GM23338 (cell line): ENCODE data around the gene ARHGAP30. TPM values are rescaled to one million over a fixed set of nuclear protein-coding genes. Genes with fewer than 3 reads are reported as not detected.

Source experiments
- ATAC-seq: fragments of 200-7000 bp; cut with Tn5 transposase; 3 replicates; pipeline ENCODE4 v1.9.1; 2020
- DNase-seq: peaks from one replicate; pipeline ENCODE4 v3.0.0-alpha.2; 2015; ENCODE audit warnings: low spot score
- H2AFZ ChIP-seq: fragments of 200-600 bp; sonication (generic); 2 replicates; pipeline ENCODE4 v1.8.0; 2016; ENCODE audit warnings: antibody characterized with exemption, mild to moderate bottlenecking, moderate library complexity
- H3F3A ChIP-seq: fragments of 200-600 bp; sonication (generic); replicated peaks from 2 replicates; pipeline ENCODE4 v1.8.0; 2017; ENCODE audit warnings: antibody characterized with exemption, mixed run types, low read depth
- H3K27ac ChIP-seq: fragments of 200-600 bp; sonication (generic); 2 replicates; pipeline ENCODE4 v1.6.1; 2016; ENCODE audit warnings: low read depth
- H3K27me3 ChIP-seq: fragments of 200-600 bp; sonication (generic); 2 replicates; pipeline ENCODE4 v1.8.0; 2016; ENCODE audit warnings: mild to moderate bottlenecking, mixed run types, moderate library complexity; ENCODE audit not compliant: insufficient read depth
- H3K36me3 ChIP-seq: fragments of 200-600 bp; sonication (generic); 2 replicates; pipeline ENCODE4 v1.8.0; 2016; ENCODE audit warnings: mild to moderate bottlenecking; ENCODE audit not compliant: insufficient read depth
- H3K4me1 ChIP-seq: fragments of 200-600 bp; sonication (generic); 2 replicates; pipeline ENCODE4 v1.8.0; 2016; ENCODE audit warnings: mild to moderate bottlenecking, moderate library complexity; ENCODE audit not compliant: insufficient read depth
- H3K4me2 ChIP-seq: fragments of 200-600 bp; sonication (generic); 2 replicates; pipeline ENCODE4 v1.7.1; 2017; ENCODE audit warnings: mixed run types
- H3K4me3 ChIP-seq: fragments of 200-600 bp; sonication (generic); 2 replicates; pipeline ENCODE4 v1.6.1; 2016; ENCODE audit warnings: mixed run types
- H3K79me2 ChIP-seq: fragments of 200-600 bp; sonication (generic); replicated peaks from 2 replicates; pipeline ENCODE4 v1.8.0; 2017; ENCODE audit warnings: mild to moderate bottlenecking; ENCODE audit not compliant: insufficient read depth
- H3K9me2 ChIP-seq: fragments of 200-600 bp; sonication (generic); 2 replicates; pipeline ENCODE4 v1.8.0; 2017; ENCODE audit not compliant: insufficient read depth
- H4K20me1 ChIP-seq: fragments of 200-600 bp; sonication (generic); replicated peaks from 2 replicates; pipeline ENCODE4 v1.8.0; 2017; ENCODE audit warnings: mild to moderate bottlenecking; ENCODE audit not compliant: insufficient read depth
- H3K27ac Mint-ChIP-seq: 2 replicates; pipeline ENCODE4 v1.8.0; 2020; ENCODE audit warnings: inconsistent platforms, mild to moderate bottlenecking, moderate library complexity, mixed read lengths
- H3K27me3 Mint-ChIP-seq: 3 replicates; pipeline ENCODE4 v1.8.0; 2022; ENCODE audit warnings: low read depth, mild to moderate bottlenecking, moderate library complexity, mixed read lengths, inconsistent platforms; ENCODE audit not compliant: insufficient read depth, poor library complexity
- H3K36me3 Mint-ChIP-seq: 3 replicates; pipeline ENCODE4 v1.8.0; 2021; ENCODE audit warnings: low read depth, mild to moderate bottlenecking, inconsistent platforms, moderate library complexity, mixed read lengths
- H3K4me1 Mint-ChIP-seq: 3 replicates; pipeline ENCODE4 v1.8.0; 2020; ENCODE audit warnings: mild to moderate bottlenecking, inconsistent platforms, mixed read lengths
- H3K4me3 Mint-ChIP-seq: 3 replicates; pipeline ENCODE4 v1.8.0; 2021; ENCODE audit warnings: moderate library complexity, mild to moderate bottlenecking, inconsistent platforms, mixed read lengths
- H3K9me3 Mint-ChIP-seq: 3 replicates; pipeline ENCODE4 v1.8.0; 2020; ENCODE audit warnings: moderate library complexity, mild to moderate bottlenecking, inconsistent platforms, mixed read lengths
- CREB1 ChIP-seq: fragments of 250-450 bp; sonication (Bioruptor Pico); IDR thresholded peaks from 2 replicates; pipeline ENCODE4 v1.5.0; 2020; ENCODE audit warnings: low read depth, mild to moderate bottlenecking, moderate library complexity
- ETS1 ChIP-seq: IDR thresholded peaks from 2 replicates; pipeline ENCODE4 v1.6.1; 2016; ENCODE audit warnings: antibody characterized with exemption
- POLR2AphosphoS5 ChIP-seq: IDR thresholded peaks from 2 replicates; pipeline ENCODE4 v1.6.1; 2016; ENCODE audit warnings: antibody characterized with exemption, low read depth
- STAT1 ChIP-seq: IDR thresholded peaks from one replicate; pipeline ENCODE4 v1.6.1; 2016; ENCODE audit warnings: antibody characterized with exemption; ENCODE audit not compliant: unreplicated experiment
- ZNF462 ChIP-seq: fragments of 250-450 bp; sonication (Bioruptor Pico); IDR thresholded peaks from 2 replicates; pipeline ENCODE4 v1.5.0; 2020; ENCODE audit warnings: mild to moderate bottlenecking, moderate library complexity
- polyA plus RNA-seq: library from polyadenylated mRNA; unstranded; fragments of >200 nt; fragmentation: Nextera tagmentation; extraction: Ambion mirVana; gene quantifications from 2 replicates; pipeline ENCODE4 v1.2.1, GENCODE V29; 2016
- total RNA-seq: library from RNA; depleted of rRNA; stranded (reverse); fragments of >200 nt; shearing (Covaris generic); gene quantifications from 2 replicates; pipeline ENCODE4 v1.2.3, GENCODE V29; 2014

ARHGAP30 gene
- total and polyA plus RNA-seq, 2 experiments from 2014 or later: 0.45 TPM; not detected in 1

DNA sequence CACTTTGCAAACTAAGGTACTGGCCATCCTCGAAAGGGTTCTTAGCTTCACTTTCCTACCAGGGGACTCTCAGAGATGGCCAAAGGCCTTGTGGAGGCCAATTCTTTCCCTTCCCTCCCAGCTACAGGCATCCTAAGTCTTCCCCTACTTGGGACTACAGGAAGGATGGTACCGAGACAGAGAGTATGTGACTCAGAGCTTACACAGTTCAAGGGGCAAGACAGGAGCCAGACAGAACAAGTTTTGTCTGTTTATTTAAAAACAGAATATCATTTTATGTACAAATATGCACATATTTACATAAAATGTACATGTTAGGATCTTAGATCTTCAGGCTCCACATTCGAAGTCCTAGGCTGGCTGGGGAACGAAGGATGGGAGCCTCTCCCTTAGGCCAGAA, 1.1 kb upstream of the ARHGAP30 start (continued):
- no peak for TF ChIP-seq ZNF462 (CRISPR knock-in tag)

DNA sequence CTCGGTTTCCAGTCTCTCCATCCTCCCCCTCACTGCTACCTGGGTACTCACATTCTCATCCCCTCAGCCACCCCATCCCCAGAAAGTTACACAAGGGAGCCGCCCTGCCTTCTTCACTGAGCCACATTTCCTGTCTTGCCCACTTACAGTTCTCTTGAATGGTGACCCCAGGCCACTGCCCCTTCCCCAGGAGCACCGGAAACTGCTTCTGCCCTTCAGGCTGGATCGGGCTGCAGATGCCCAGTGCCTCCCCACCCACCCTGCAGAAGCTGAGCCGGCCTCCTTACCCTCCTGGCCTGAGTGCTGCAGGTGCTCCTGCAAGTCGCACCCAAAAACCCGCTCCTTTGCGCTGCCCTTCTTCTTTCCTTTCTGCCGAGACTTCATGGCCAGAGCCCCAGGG, 450 bp downstream of the ARHGAP30 start:
- H3K4me3 Mint-ChIP-seq: no peak overlapping the region
- no peaks in the 10 kb centered on the region for H3K36me3 Mint-ChIP-seq
- H3K4me2 ChIP-seq: no peak overlapping the region
- no peaks in the 10 kb centered on the region for H3K27me3 ChIP-seq
- no peaks in the 10 kb centered on the region; the same call in 2 of the 3 replicates for H3K9me3 Mint-ChIP-seq
- H3K4me1 ChIP-seq: 0 out of 2 replicates have a peak, but pooled peaks cover 4% of the 10 kb centered on the region
- H2AFZ ChIP-seq: no peak overlapping the region
- no peak overlapping the region for H3K4me3 ChIP-seq
- peaks cover 14% of the 10 kb centered on the region for H3K27me3 Mint-ChIP-seq
- H3K27ac ChIP-seq: no peak overlapping the region
- H3K36me3 ChIP-seq: no peaks in the 10 kb centered on the region
- H4K20me1 ChIP-seq: no peaks in the 10 kb centered on the region
- H3K4me1 Mint-ChIP-seq: peaks cover 6% of the 10 kb centered on the region; the same call in 2 of the 3 replicates
- no peaks in the 10 kb centered on the region for H3K9me2 ChIP-seq
- no peak for DNase-seq
- no peaks in the 10 kb centered on the region for H3F3A ChIP-seq
- H3K79me2 ChIP-seq: no peaks in the 10 kb centered on the region
- no peak for ATAC-seq
- no peak overlapping the region; the same call in 1 of the 2 replicates for H3K27ac Mint-ChIP-seq
- TF ChIP-seq ETS1 (no peak), ZNF462 (CRISPR knock-in tag) (no peak), CREB1 (CRISPR knock-in tag) (no peak), POLR2AphosphoS5 (no peak), STAT1 (no peak)
